DND-41 (cell line): ENCODE data around the gene TMCC1.

Source experiments
- ATAC-seq: fragments of 200-7000 bp; cut with Tn5 transposase; 3 replicates; pipeline ENCODE4 v1.9.1; 2021; ENCODE audit warnings: low read depth; ENCODE audit not compliant: insufficient read depth
- DNase-seq: peaks from one replicate; pipeline ENCODE4 v3.0.0-alpha.2; 2020
- H2AFZ ChIP-seq: 2 replicates; pipeline ENCODE4 v1.6.0; 2012; ENCODE audit warnings: low read depth, low read length
- H3K27ac ChIP-seq: 2 replicates; pipeline ENCODE4 v1.5.1; 2012; ENCODE audit warnings: low read length, inconsistent platforms
- H3K27me3 ChIP-seq: fragments of 200-600 bp; sonication (generic); 2 replicates; pipeline ENCODE4 v1.6.0; 2012; ENCODE audit warnings: low read length, mild to moderate bottlenecking, inconsistent platforms; ENCODE audit not compliant: insufficient read depth, poor library complexity
- H3K36me3 ChIP-seq: 2 replicates; pipeline ENCODE4 v1.5.1; 2012; ENCODE audit warnings: low read length, inconsistent platforms; ENCODE audit not compliant: insufficient read depth
- H3K4me1 ChIP-seq: 2 replicates; pipeline ENCODE4 v1.5.1; 2012; ENCODE audit warnings: mild to moderate bottlenecking, low read length; ENCODE audit not compliant: insufficient read depth
- H3K4me2 ChIP-seq: 2 replicates; pipeline ENCODE4 v1.6.0; 2012; ENCODE audit warnings: mild to moderate bottlenecking, moderate library complexity, low read length, inconsistent platforms; ENCODE audit not compliant: insufficient read depth
- H3K4me3 ChIP-seq, 2 experiments: fragments of 200-600 bp in 1 of 2; shearing (Covaris generic) in 1 of 2; 2 replicates each; pipeline ENCODE4 v1.5.1; 2012 to 2016; ENCODE audit warnings: inconsistent platforms in 2 of 2, low read length in 2 of 2, mild to moderate bottlenecking in 2 of 2, low read depth in 1 of 2, moderate library complexity in 1 of 2
- H3K79me2 ChIP-seq: 2 replicates; pipeline ENCODE4 v1.6.0; 2012; ENCODE audit warnings: low read length, inconsistent platforms; ENCODE audit not compliant: insufficient read depth
- H3K9ac ChIP-seq: 2 replicates; pipeline ENCODE4 v1.6.0; 2012; ENCODE audit warnings: low read depth, mild to moderate bottlenecking, inconsistent platforms, low read length, moderate library complexity
- H3K9me3 ChIP-seq: 2 replicates; pipeline ENCODE4 v1.5.1; 2012; ENCODE audit warnings: low read length, moderate library complexity, mild to moderate bottlenecking, inconsistent platforms; ENCODE audit not compliant: insufficient read depth, severe bottlenecking
- H4K20me1 ChIP-seq: 2 replicates; pipeline ENCODE4 v1.6.0; 2012; ENCODE audit warnings: low read length; ENCODE audit not compliant: insufficient read depth
- EZH2 ChIP-seq: IDR thresholded peaks from 3 replicates; pipeline ENCODE4 v1.6.1; 2012; ENCODE audit warnings: borderline replicate concordance, low read depth, mild to moderate bottlenecking, moderate library complexity, low read length, inconsistent platforms; ENCODE audit not compliant: severe bottlenecking
- TF ChIP-seq, protein P1 (sequence below): IDR thresholded peaks from 2 replicates; pipeline ENCODE4 v1.5.1; 2012; ENCODE audit warnings: borderline replicate concordance, low read length, moderate library complexity, mild to moderate bottlenecking; ENCODE audit not compliant: poor library complexity, severe bottlenecking; ENCODE audit errors: extremely low read depth

TMCC1 gene

DNA sequence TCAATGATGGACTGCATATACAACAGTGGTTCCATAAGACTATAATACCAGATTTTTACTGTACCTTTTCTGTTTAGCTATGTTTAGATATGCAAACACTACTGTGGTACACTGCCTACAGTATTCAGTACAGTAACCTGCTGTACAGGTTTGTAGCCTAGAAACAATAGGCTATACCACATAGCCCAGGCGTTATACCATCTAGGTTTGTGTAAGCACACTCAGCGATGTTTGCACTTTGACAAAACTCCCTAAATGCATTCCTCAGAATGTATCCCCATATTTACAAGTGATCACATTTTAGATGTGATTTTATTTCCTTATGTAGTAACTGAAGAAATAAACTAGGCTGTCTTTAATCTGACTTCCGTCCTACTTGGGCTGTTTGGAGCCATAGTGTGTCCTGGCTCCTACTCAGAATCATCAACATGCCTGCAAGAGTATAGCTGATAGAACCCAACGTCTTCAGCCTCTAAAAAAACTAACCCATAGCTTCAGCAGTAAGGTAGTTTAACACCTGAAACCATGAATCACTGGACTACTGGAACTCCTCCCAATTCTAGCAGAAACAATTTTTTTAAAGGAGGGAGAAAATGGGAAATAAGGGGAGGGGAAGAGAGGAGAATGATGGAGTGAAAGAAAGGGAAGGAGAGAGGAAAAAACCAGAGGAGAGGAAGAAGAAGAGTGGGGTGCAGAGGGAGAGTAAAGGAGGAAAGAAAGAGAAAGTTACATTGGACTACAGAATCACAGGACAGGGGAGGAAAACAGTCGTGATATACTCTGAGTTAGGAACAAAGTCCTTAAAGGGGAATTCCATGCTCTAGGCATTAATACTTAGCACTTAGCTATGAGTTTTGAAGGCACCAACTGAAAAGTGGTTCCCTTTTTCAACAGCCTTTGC is 219.4 kb downstream of the TMCC1 start:
- DNase-seq, result no peak
- Histone ChIP-seq H3K4me3 (no peak overlapping the region), H2AFZ (no peak overlapping the region), H3K27ac (no peak overlapping the region), H3K79me2 (no peaks in the 10 kb centered on the region), H3K4me2 (no peak overlapping the region), H3K9me3 (no peaks in the 10 kb centered on the region), H3K36me3 (peaks cover 9% of the 10 kb centered on the region), H4K20me1 (no peaks in the 10 kb centered on the region), H3K27me3 (no peaks in the 10 kb centered on the region), H3K9ac (no peak overlapping the region), H3K4me1 (no peaks in the 10 kb centered on the region)
- no peak for ATAC-seq
- TF ChIP-seq, protein P1, sequence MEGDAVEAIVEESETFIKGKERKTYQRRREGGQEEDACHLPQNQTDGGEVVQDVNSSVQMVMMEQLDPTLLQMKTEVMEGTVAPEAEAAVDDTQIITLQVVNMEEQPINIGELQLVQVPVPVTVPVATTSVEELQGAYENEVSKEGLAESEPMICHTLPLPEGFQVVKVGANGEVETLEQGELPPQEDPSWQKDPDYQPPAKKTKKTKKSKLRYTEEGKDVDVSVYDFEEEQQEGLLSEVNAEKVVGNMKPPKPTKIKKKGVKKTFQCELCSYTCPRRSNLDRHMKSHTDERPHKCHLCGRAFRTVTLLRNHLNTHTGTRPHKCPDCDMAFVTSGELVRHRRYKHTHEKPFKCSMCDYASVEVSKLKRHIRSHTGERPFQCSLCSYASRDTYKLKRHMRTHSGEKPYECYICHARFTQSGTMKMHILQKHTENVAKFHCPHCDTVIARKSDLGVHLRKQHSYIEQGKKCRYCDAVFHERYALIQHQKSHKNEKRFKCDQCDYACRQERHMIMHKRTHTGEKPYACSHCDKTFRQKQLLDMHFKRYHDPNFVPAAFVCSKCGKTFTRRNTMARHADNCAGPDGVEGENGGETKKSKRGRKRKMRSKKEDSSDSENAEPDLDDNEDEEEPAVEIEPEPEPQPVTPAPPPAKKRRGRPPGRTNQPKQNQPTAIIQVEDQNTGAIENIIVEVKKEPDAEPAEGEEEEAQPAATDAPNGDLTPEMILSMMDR, result no peak
- no peak for TF ChIP-seq EZH2

DNA sequence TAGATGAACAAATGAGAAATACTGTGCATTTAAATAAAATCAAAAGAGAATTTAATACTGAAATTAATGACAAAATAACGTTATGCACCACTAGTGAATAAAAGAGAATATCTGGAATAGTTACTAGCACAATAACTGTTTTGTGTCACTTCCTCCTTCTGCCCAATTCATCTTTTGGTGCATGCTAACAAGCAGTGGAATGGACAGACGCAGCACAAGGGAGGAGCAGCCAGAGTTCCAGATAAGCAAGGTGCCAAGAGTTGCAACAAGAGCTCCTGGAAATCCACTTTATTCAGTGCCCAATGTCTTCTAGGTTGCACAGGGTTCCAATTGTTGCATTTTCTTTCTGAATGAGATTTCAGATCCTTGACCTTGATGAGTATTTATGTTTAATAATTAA is 220.5 kb downstream of the TMCC1 start:
- Histone ChIP-seq H3K79me2 (no peaks in the 10 kb centered on the region), H3K9ac (no peak overlapping the region), H3K27ac (no peak overlapping the region), H4K20me1 (no peaks in the 10 kb centered on the region), H2AFZ (no peak overlapping the region), H3K4me2 (no peak overlapping the region), H3K36me3 (peaks cover 9% of the 10 kb centered on the region), H3K27me3 (no peaks in the 10 kb centered on the region), H3K9me3 (no peaks in the 10 kb centered on the region), H3K4me1 (no peaks in the 10 kb centered on the region), H3K4me3 (no peak overlapping the region)
- no peak for TF ChIP-seq EZH2
- TF ChIP-seq, protein P1, result no peak
- ATAC-seq, result no peak
- DNase-seq, result no peak

DNA sequence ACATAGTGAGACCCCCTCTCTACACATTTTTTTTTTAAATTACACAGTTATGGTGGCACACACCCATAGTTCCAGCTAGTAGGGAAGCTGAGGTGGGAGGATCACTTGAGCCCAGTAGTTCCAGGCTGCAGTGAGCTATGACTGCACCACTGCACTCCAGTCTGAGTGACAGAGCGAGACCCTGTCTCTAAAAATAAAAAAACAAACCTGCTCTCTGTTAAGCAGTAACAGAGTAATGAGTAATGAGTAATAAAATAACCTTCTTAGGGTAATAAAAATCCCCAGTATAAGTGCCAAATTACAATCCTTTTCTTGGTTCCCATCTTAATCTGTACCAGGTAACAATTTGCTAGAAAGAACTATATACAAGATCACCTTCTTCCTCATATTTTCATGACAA is 221.1 kb downstream of the TMCC1 start:
- TF ChIP-seq EZH2, result no peak
- TF ChIP-seq, protein P1, result no peak
- DNase-seq (no peak), ATAC-seq (no peak)
- Histone ChIP-seq H3K36me3 (peaks cover 9% of the 10 kb centered on the region), H3K79me2 (no peaks in the 10 kb centered on the region), H3K27ac (no peak overlapping the region), H2AFZ (no peak overlapping the region), H3K9me3 (no peaks in the 10 kb centered on the region), H4K20me1 (no peaks in the 10 kb centered on the region), H3K27me3 (no peaks in the 10 kb centered on the region), H3K4me3 (no peak overlapping the region), H3K4me2 (no peak overlapping the region), H3K9ac (no peak overlapping the region), H3K4me1 (no peaks in the 10 kb centered on the region)
